C4-2B (cell line): ENCODE results near the gene ACAP3.
A peak's percentile ranks its signal among the peaks of the same experiment; 100 is the strongest.

Source experiments
- CTCF ChIP-seq: fragments of 450-650 bp; conservative IDR thresholded peaks from 2 replicates; pipeline ENCODE4 v1.5.1; 2017; ENCODE audit warnings: mild to moderate bottlenecking
- ZFX ChIP-seq: fragments of 450-650 bp; IDR thresholded peaks from 2 replicates; pipeline ENCODE4 v1.6.1; 2017

- TF ChIP-seq CTCF: peak; percentile 78
- TF ChIP-seq ZFX: no peak
These were observed 17.4 kb downstream of the ACAP3 start for GRCh38 chr1:1290238-1290731.
